NCI-H526 treated with DMSO at 0.1 percent for 48 hours (cell line): ENCODE results near the gene LDB3.
"Not testable (repeated sequence)": the region's sequence is repeated elsewhere in the genome, so short reads cannot be mapped to it uniquely, and the experiment has no call there.

ENCODE experiments used
- DNase-seq: peaks from one replicate; lab custom pipeline; 2025; lab: John Stamatoyannopoulos, UW

Gene LDB3, protein sequence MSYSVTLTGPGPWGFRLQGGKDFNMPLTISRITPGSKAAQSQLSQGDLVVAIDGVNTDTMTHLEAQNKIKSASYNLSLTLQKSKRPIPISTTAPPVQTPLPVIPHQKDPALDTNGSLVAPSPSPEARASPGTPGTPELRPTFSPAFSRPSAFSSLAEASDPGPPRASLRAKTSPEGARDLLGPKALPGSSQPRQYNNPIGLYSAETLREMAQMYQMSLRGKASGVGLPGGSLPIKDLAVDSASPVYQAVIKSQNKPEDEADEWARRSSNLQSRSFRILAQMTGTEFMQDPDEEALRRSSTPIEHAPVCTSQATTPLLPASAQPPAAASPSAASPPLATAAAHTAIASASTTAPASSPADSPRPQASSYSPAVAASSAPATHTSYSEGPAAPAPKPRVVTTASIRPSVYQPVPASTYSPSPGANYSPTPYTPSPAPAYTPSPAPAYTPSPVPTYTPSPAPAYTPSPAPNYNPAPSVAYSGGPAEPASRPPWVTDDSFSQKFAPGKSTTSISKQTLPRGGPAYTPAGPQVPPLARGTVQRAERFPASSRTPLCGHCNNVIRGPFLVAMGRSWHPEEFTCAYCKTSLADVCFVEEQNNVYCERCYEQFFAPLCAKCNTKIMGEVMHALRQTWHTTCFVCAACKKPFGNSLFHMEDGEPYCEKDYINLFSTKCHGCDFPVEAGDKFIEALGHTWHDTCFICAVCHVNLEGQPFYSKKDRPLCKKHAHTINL

DNA sequence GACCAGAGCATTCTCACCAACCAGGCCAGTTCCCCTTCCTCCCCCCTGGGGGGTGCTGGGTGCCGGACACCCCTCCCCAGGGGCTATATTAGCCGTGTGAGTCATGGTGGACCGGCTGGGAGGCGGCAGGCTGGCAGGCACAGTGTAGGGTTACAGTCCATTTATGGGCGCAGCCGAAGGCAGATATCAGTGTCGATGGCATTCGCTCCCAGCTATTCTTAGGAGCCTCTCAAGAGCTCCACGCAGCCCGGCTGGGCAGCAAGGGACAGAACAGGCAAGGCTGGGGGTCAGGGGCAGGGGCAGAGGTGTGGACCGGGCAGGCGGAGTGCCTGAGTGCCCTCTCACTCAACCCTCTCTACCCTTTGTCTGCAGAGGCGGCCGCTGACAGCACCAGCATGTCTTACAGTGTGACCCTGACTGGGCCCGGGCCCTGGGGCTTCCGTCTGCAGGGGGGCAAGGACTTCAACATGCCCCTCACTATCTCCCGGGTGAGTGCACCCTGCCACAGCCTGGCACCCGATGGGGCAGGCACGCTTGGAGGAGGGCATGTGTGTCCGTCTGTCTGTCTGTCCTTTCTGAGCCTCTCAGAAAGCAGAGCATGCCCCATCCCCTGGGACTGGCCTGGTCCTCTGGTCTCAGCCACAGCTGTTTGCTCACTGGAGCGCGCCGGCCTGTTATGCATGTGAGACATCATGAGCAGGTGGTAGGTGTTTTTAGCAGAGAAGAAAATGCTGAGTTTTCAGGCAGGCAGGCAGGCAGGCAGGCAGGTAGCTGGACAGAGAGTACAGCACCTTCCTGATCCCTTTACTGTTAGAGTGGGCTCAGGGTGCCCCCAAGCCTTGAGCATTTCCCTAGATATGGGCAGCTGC lies at the start of gene LDB3:
TSS of gene LDB3 (plus strand) at position 215 of the 869 bp plus-strand sequence. CDS start at position 396, 181 bp downstream.
- peak; percentile 75 for DNase-seq

DNA sequence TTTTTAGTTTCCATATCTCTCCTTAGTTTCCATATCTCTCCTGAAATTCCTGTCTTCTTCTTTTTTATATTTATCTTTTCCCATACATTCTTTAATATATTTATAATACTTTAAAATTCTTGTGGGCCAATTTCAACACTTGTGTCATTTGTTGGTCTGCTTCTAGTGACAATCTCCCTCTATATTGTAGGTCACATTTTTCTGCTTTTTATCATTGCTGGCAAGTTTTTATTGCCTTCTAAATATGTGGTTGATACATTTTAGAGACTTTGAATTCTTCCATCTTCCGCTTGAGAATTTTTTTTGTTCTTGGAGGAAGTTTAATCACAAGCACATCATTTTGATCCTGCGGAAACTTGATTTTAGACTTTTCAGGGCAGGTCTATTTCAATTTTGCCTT lies 40.0 kb upstream of the LDB3 start:
- no peak for DNase-seq

DNA sequence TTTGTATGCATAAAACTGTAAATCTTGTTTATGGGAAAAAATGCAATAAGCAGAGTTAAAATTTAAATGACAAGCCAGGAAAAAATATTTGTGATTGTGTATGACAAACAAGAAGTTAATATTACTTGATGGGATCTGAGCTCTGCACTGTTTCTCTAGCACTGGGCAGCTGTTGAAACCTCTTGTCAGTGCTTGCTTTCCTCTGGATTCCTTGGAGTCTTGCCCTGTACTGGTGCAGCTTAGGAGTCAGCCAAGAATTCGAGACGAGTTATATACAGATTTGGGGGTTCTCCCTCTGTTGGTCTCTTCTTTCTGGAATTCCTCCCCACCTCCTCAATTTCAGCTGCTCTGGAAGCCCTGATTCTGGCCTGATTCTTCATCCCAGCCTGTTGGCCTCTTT lies 38.2 kb upstream of the LDB3 start:
- DNase-seq = no peak

DNA sequence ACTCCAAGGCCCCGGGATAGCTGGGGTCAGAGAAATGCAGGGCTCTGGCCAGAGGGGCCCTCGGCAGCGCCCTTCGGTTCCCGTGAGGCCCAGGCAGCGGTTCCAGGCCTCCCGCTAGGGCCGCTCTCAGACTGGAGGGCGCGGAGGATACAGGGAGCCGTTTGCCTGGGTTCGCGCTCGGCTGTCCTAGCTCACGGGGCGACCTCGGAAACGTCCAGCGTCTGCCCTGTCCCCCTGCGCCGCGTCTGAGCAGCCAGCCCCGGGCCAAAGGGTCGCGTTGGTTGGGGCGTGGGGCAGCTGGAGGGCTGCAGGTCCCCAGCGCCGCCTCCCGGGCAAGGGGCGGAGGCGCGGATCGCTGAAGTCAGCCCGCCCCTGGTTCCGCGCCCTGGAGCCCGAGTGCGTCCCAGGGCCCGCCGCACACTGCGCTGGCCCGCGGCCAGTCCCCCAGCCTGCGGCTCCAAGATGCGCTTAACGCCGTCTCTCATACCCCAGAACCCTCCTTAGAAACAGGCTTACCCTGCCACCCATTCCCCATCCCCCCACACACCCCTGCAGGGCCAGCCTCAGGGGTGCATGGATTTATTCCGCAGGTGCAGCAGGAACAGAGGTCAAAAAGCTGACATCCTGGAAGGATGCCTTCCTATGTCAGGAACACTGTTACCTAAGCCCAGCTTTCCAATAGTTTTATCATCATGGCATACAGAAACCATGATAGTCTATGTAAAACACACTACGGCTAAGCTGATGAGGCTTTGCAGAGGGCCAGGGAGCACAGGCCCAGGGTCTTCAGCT lies 36.1 kb upstream of the LDB3 start:
- no peak for DNase-seq

DNA sequence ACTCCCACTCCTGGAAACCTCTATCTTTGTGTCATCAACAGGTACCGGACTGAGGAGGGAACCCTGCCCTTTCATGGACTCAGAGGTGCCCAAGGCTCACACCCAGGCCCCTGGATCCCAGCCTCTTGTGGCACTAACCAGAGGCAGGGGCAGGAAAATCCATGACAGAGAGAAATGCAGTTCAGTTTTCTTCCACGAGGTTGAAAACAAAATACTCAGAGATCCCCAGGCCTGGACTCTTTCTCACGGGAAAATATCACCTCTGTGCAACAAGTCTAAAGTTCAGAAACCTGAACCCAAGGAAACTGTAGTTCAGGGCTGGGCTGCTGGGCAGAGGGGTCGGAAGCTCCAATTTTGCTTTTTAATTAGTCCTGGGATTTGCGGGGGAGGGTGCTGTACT lies 35.4 kb upstream of the LDB3 start:
- no peak for DNase-seq

DNA sequence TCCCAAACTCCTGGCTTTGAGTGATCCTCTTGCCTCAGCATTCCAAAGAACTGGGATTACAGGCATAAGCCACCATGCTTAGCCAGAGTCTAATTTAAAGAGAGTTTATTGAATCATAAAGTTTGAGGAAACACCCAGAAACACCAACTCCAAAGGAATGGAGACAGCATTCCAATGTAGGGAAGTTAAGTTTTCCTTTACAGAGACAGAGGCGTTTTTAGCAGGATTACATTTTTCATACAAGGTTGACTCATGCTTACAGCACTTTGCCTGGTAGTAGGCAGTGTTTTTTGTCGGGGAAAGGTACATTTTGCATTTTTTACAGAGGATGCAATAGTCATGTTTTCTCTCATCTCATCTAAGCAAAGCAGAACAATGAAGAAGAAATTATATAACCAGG lies 32.9 kb upstream of the LDB3 start:
- no peak for DNase-seq

DNA sequence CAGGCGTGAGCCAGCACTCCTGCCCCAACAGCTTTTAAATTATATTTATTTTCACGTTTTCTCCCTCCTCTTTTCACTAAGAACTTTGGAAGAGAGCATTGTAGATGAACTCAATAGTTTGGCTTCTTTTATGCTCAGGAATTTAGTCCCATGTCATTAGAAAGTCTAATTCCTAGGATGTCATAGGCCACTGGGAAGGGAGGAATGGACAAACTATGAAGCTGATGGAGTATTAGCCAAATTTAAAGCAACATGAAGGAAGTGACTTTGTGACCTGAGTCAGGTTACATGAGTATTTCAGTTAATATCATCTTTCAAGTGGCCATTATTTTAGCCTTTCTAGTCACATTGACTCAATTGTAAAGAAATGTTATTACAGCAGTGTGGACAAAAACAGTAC lies 32.0 kb upstream of the LDB3 start:
- no peak for DNase-seq

DNA sequence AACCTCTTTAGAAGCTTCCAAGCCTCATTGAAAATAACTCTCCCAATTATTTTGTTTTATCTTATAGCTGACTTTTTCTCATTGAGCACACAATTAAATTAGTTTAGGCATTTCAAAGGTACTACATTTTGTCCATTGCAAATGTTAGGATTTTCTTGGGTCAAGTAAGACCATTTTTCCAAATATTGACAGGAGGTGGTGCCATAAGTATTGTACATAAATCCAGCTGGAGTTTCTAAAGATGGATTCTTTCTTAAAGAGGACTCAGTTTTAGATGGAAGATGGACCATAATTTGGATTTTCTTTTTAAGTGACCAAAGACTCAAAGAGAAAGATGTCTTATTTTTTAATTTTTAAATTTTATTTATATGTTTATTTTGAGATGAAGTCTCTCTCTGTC lies 26.3 kb upstream of the LDB3 start:
- DNase-seq = no peak

DNA sequence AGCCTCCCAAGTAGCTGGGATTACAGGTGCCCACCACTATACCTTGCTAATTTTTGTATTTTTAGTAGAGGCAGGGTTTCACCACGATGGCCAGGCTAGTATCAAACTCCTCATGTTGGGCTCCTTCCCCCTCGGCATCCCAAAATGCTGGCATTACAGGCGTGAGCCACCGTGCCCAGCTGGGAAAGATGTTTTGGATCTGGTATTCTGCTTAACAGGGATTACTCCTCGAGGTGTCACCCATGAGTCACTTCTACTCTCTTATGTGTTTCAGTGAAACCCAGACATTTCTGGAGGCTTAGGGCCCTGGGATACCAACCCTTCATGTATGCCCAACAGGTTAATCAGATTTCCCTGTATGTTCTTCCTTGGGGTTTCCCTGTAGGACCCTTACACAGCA lies 25.8 kb upstream of the LDB3 start:
- DNase-seq = no peak

DNA sequence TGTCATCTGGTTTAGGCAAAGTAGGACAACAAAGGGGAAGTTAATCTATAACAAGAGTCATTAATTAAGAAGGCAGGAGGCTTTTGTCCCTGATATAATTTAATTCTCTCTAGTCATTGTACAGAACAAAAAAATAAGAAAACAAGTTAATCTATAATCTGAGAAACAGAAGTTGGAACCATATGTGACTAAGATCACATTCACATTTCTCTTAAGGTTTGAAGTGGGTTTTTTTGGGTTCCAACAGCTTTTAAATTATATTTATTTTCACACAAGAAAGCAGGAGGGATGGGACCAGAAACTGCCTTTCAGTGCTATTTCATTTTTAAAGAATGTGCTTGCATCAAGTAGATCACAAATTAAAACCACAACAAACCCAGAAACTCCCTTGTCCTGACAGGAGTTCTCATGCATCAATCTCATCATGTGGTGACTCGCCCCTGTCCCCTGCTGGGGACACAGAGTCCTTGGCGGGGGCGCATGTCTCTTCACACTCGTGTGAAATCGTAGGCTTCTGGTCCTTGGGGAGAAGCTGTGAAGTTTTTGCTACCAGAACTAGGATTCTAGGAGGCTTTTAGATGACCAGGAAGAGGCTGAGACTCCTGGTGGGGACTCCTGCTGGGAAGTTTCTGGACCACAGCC lies 24.0 kb upstream of the LDB3 start:
- DNase-seq = no peak

DNA sequence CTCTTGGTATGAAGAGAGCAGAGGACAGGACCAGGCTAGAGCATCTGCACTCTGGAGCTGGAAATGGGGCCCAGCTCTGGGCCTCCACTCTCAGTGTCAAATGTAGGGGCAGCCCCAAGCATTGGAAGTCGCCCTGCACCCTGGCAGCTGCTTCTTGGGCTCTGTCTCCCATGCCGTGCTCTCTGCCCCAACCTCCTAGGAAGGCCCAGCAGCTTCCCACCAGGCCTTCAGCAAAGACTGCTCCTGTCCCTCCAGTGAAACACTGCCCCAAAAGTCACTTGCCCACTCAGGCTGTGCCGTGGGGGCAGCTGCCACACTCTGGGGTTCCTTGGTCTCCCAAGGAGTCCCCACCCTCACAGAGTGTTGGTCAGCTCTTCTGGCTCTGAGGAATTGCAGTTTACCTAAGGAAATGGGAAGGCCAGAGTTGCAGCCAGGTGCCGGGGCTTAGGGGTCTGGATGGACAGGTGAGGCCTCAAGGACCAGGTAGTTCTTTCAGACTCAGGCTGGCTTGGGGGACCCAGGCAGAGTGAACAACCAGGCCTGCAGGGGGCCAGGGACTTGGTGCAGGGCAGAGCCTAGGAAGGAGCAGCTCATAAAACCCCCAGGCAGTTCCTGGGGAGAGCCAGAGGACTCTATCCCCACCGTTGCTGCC lies 23.4 kb upstream of the LDB3 start:
- no peak for DNase-seq

DNA sequence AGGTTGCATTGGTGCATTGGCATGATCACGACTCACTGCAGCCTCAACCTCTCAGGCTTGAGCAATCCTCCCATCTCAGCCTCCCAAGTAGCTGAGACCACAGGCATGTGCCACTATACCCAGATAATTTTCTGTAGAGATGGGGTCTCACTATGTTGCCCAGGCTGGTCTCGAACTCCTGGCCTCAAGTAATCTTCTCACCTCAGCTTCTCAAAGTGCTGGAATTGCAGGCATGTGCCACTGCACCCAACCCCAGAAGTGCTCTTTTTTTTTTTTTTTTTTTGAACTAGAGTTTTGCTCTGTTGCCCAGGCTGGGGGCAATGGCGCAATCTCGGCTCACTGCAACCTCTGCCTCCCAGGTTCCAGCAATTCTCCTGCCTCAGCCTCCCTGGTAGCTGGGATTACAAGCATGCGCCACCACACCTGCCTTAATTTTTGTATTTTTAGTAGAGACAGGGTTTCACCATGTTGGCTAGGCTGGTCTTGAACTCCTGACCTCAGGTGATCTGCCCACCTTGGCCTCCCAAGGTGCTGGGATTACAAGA lies 22.6 kb upstream of the LDB3 start:
- not testable (repeated sequence) for DNase-seq

DNA sequence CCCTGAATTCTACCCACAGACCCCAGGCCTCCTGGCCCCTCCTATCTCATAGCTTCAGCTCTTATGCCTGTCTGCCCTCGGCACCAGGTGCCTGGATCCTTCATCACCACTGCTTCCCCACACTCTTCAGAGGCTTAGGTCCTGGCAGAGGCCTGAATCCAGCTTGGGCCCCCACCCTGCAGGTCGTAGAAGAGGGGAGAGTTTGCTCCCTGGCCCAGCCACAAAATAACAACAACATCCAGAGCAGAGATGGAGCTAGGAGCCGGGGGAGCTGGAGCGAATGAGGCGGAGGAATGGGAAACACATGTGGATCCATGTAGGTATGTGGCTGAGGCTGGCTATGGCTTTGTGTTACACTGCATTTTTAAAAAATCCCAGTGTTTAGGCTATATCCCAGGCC lies 21.8 kb upstream of the LDB3 start:
- no peak for DNase-seq

DNA sequence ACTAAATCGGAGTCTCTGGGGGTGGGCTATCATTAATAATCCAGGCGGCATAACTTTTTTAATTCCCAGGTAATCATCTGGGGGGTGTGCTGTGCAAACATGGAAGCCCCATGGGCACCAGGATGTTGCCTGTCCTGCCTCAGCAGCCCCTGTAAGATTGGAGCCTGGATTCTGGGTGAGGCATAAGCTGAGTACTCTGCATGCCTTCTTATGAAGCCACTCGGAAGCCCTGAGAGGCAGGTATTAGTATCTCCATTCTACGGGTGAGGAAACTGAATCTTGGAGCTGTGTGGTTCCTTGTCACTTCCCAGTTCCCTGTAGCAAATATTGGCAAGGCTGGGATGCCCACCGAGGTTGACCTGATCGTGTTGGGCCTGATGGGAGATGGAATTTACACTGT lies 21.4 kb upstream of the LDB3 start:
- no peak for DNase-seq

DNA sequence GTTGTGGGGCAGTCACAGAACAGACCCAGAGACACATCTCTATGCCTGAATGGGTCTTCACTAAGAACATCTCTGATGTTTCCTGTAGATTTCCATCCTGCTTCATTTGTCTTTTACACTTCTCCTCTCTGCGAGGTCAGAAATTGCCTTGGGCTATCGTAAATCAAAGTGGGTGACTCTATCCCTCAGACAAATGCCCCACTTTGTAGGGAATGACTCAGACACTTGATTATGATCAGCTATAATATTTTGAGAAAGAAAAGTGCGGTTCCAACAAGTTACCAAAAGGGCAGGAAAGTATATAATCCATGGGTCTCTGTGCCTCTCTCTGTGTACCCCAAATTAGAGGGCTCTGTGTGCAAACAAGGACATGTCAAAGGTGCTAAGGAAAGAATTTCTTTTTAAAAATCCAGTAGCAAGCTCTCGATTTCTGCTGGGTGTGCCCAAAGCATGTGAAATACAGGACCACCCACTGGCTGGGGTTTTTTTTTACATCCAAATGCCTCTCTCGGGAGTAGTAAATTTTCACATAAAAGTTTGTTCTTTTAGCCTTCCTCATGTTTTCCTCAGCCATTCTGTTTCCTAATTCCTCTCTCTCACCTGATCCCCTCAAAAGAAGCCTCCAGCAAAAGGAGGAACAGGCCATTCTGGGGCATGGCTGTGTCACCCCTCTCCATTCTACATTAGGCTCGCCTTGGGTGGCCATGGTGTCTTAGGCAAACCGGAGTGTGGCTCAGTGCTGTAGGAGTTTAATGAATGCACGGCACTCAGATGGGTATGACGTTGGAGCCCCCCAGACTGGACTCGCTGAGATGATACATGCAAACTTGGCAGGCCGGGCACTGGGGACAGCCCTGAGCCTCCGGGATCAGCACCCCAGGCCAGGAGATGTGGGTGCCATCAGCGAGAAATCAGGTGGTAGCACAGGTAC lies 20.3 kb upstream of the LDB3 start:
- DNase-seq = no peak

DNA sequence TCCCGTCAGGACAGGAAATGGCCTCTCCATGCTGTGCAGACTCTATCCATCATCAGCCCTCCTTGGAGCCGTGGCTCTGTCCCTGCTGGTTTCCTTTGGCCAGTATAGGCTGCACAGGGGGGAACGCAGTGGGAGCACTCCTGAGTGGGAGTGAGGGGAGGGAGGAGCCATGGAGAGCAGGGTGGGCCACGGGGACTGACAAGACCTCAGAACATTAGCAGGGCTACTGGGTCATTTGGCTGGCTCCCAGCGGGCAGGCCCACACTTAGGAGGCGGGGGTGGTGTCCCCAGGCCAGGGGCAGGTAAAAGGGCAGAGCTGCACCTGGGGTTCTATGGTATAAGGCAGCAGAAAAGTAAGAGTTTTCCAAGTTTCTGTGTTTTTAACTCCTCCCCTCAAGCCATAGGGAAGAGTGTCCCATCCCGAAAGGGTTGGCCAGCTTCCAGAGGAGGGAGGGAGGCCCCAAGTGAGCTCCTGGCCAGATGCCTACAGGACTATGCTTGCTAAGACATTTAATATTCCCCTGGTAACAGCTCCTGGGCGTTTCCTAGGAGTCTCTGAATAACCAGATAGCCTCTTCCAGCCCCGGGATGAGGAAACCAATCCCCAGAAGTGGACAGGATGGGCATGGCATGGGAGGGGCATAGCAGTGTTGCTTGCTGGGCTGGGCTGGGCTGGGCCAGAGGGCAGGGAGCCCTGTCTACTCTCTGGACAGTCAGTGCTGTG lies 19.4 kb upstream of the LDB3 start:
- no peak for DNase-seq

DNA sequence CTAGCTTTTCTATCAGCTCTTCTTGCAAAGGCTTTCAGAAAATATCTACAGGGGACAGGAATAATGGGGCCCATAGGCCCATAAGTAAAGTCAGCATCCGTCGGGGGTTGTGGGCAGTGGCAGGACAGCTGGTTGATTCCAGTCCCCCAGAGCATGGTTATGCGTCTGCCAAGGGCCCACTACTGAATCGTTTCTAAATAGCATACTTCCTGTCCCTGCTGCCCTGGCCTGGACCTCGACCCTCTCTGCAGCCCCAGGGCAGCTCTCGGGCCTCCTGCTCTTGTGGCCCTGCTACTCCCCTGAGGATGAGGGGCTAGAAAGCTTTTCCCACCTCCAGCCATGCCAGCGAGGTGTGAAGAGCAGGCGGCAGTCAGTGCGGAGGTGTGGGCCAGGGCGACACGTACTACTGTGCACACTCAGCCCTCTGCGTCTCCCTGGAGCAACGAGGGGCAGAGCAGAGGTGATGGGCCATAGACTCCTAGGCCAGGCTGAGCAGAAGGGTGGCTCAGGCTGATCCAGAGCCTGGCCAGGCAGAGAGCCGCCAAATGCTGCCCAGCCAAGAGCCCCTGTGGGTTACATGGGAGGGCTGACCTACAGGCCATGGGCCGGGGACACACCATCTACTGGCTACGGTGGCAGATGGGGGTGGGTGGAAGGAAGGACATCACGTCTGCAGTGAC lies 18.7 kb upstream of the LDB3 start:
- DNase-seq = no peak

DNA sequence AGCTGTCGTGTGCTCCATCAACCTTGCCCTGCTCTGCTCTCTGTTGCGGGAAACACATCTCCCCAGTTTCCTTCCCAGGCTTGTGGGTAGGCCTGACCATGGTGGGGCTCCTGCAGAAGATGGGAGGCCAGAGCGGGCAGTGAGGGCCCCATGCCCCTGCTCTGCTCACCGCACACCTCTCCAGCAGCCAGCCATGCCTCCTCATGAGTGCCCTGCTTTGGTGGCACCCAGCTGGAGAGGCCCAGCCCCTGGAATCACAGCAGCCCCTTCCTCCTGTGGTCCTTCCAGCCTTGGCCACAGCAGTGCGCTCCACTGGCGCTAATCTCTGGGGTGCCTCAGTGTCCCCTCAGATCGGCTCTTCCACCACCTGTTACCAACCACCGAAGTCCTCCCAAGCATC lies 18.2 kb upstream of the LDB3 start:
- DNase-seq = no peak
